Hepatocyte (in vitro differentiated cells): ENCODE measurements around the gene DLX5. TPM values are rescaled to one million over a fixed set of nuclear protein-coding genes. Genes with fewer than 3 reads are reported as not detected.

Experiments
- DNase-seq: peaks from one replicate; pipeline ENCODE4 v3.0.0-alpha.2; 2016; ENCODE audit warnings: low spot score
- H2AFZ ChIP-seq: fragments of 200-600 bp; sonication (generic); 2 replicates; pipeline ENCODE4 v1.6.0; 2016; ENCODE audit warnings: antibody characterized with exemption, mild to moderate bottlenecking
- H3K27ac ChIP-seq: fragments of 200-600 bp; sonication (generic); 2 replicates; pipeline ENCODE4 v1.5.1; 2016; ENCODE audit warnings: mild to moderate bottlenecking
- H3K27me3 ChIP-seq: fragments of 200-600 bp; sonication (generic); 2 replicates; pipeline ENCODE4 v1.6.1; 2016
- H3K36me3 ChIP-seq: fragments of 200-600 bp; sonication (generic); replicated peaks from 2 replicates; pipeline ENCODE4 v1.5.1; 2016; ENCODE audit warnings: low read depth; ENCODE audit not compliant: insufficient read depth
- H3K4me1 ChIP-seq: fragments of 200-600 bp; sonication (generic); 2 replicates; pipeline ENCODE4 v1.5.1; 2016; ENCODE audit warnings: mild to moderate bottlenecking, moderate library complexity; ENCODE audit not compliant: insufficient read depth
- H3K4me2 ChIP-seq: fragments of 200-600 bp; sonication (generic); 2 replicates; pipeline ENCODE4 v1.6.0; 2016
- H3K4me3 ChIP-seq: fragments of 200-600 bp; sonication (generic); 2 replicates; pipeline ENCODE4 v1.5.1; 2016; ENCODE audit warnings: mild to moderate bottlenecking
- H3K79me2 ChIP-seq: fragments of 200-600 bp; sonication (generic); 2 replicates; pipeline ENCODE4 v1.6.0; 2017; ENCODE audit warnings: mild to moderate bottlenecking
- H3K9me2 ChIP-seq: fragments of 200-600 bp; sonication (generic); replicated peaks from 2 replicates; pipeline ENCODE4 v1.6.0; 2017; ENCODE audit warnings: mild to moderate bottlenecking; ENCODE audit not compliant: insufficient read depth
- H3K9me3 ChIP-seq: fragments of 200-600 bp; sonication (generic); 2 replicates; pipeline ENCODE4 v1.5.1; 2016; ENCODE audit warnings: low read depth, mild to moderate bottlenecking
- H4K20me1 ChIP-seq: fragments of 200-600 bp; sonication (generic); 2 replicates; pipeline ENCODE4 v1.6.0; 2016; ENCODE audit warnings: mild to moderate bottlenecking; ENCODE audit not compliant: insufficient read depth, poor library complexity, severe bottlenecking
- CTCF ChIP-seq: fragments of 200-600 bp; sonication (generic); IDR thresholded peaks from 2 replicates; pipeline ENCODE4 v1.5.1; 2016; ENCODE audit warnings: antibody characterized with exemption, mild to moderate bottlenecking; ENCODE audit not compliant: poor library complexity
- EZH2 ChIP-seq: fragments of 200-600 bp; sonication (generic); IDR thresholded peaks from 2 replicates; pipeline ENCODE4 v1.6.1; 2016; ENCODE audit warnings: antibody characterized with exemption, mild to moderate bottlenecking, borderline replicate concordance
- EZH2phosphoT487 ChIP-seq: fragments of 200-600 bp; sonication (generic); IDR thresholded peaks from one replicate; pipeline ENCODE4 v1.6.1; 2018; ENCODE audit warnings: antibody characterized with exemption, mild to moderate bottlenecking, low read depth, moderate library complexity; ENCODE audit not compliant: unreplicated experiment, severe bottlenecking
- WGBS: methylation state at CpG from one replicate; pipeline ENCODE4 v1.1.6; 2016; ENCODE audit warnings: low lambda C conversion rate; ENCODE audit errors: missing lambda C conversion rate; 5-methylcytosine and 5-hydroxymethylcytosine counted together
- polyA plus RNA-seq: library from polyadenylated mRNA; unstranded; fragments of >200 nt; fragmentation: Nextera tagmentation; extraction: Ambion mirVana; gene quantifications from 2 replicates; pipeline ENCODE4 v1.2.1, GENCODE V29; 2016
- total RNA-seq: library from RNA; depleted of rRNA; stranded (reverse); fragments of >200 nt; gene quantifications from 2 replicates; pipeline ENCODE4 v1.2.3, GENCODE V29; 2014

DLX5 gene
- total and polyA plus RNA-seq, 2 experiments from 2014 or later = 5.0 to 22.1 TPM

GRCh38 chr7:96977445-96977844 is 47.2 kb downstream of the DLX5 start:
- Histone ChIP-seq H3K27ac (no peak overlapping the region), H3K27me3 (peaks cover 9% of the 10 kb centered on the region), H3K36me3 (no peaks in the 10 kb centered on the region), H4K20me1 (no peaks in the 10 kb centered on the region), H3K9me2 (no peaks in the 10 kb centered on the region), H3K4me3 (no peak overlapping the region), H3K79me2 (no peaks in the 10 kb centered on the region), H3K9me3 (no peaks in the 10 kb centered on the region), H3K4me2 (no peak overlapping the region), H2AFZ (no peak overlapping the region), H3K4me1 (no peaks in the 10 kb centered on the region)
- DNase-seq = no peak
- no peak for TF ChIP-seq CTCF
- no peak for TF ChIP-seq EZH2
- no peak for TF ChIP-seq EZH2phosphoT487

- H3K36me3 ChIP-seq = no peaks in the 10 kb centered on the region
- H3K4me3 ChIP-seq = no peak overlapping the region
- no peaks in the 10 kb centered on the region for H3K9me2 ChIP-seq
- WGBS = 87% methylated on average over 2 of the region's 2 CpGs
- no peaks in the 10 kb centered on the region for H4K20me1 ChIP-seq
- H3K27me3 ChIP-seq = peaks cover 13% of the 10 kb centered on the region
- no peak for DNase-seq
- H3K27ac ChIP-seq = no peak overlapping the region
- H3K4me1 ChIP-seq = no peaks in the 10 kb centered on the region
- no peaks in the 10 kb centered on the region for H3K79me2 ChIP-seq
- no peaks in the 10 kb centered on the region for H3K9me3 ChIP-seq
- TF ChIP-seq EZH2phosphoT487 (no peak), EZH2 (no peak), CTCF (no peak)
- no peak overlapping the region for H2AFZ ChIP-seq
- no peak overlapping the region for H3K4me2 ChIP-seq
Observed at GRCh38 chr7:96976106-96976505, 48.5 kb downstream of the DLX5 start.

GRCh38 chr7:96973986-96974385 is 50.6 kb downstream of the DLX5 start:
- H3K27me3 ChIP-seq = peaks cover 13% of the 10 kb centered on the region
- no peaks in the 10 kb centered on the region for H4K20me1 ChIP-seq
- no peak overlapping the region for H2AFZ ChIP-seq
- no peaks in the 10 kb centered on the region for H3K9me2 ChIP-seq
- H3K27ac ChIP-seq = no peak overlapping the region
- H3K4me1 ChIP-seq = no peaks in the 10 kb centered on the region
- WGBS = 68% methylated on average over 2 of the region's 2 CpGs
- H3K79me2 ChIP-seq = no peaks in the 10 kb centered on the region
- H3K9me3 ChIP-seq = no peaks in the 10 kb centered on the region
- no peak for TF ChIP-seq CTCF
- no peak for TF ChIP-seq EZH2
- TF ChIP-seq EZH2phosphoT487 = no peak
- no peak for DNase-seq
- no peak overlapping the region for H3K4me2 ChIP-seq
- H3K4me3 ChIP-seq = no peak overlapping the region
- H3K36me3 ChIP-seq = no peaks in the 10 kb centered on the region

GRCh38 chr7:96970739-96971138 is 53.9 kb downstream of the DLX5 start:
- H3K27ac ChIP-seq = no peak overlapping the region
- H3K4me3 ChIP-seq = no peak overlapping the region
- no peaks in the 10 kb centered on the region for H3K4me1 ChIP-seq
- no peaks in the 10 kb centered on the region for H4K20me1 ChIP-seq
- H3K79me2 ChIP-seq = no peaks in the 10 kb centered on the region
- no peaks in the 10 kb centered on the region for H3K36me3 ChIP-seq
- H2AFZ ChIP-seq = no peak overlapping the region
- H3K27me3 ChIP-seq = peaks cover 13% of the 10 kb centered on the region
- H3K9me3 ChIP-seq = no peaks in the 10 kb centered on the region
- H3K4me2 ChIP-seq = no peak overlapping the region
- TF ChIP-seq EZH2phosphoT487 (no peak), CTCF (no peak), EZH2 (no peak)
- H3K9me2 ChIP-seq = no peaks in the 10 kb centered on the region
- DNase-seq = no peak
